Karpas-422 (cell line): ENCODE data around the gene ZNF22. TPM values are rescaled to one million over a fixed set of nuclear protein-coding genes. Genes with fewer than 3 reads are reported as not detected.
A peak's percentile ranks its signal among the peaks of the same experiment; 100 is the strongest.

Source experiments
- DNase-seq: peaks from one replicate; pipeline ENCODE4 v3.0.0-alpha.2; 2015
- H2AFZ ChIP-seq: fragments of 200-600 bp; sonication (generic); 2 replicates; pipeline ENCODE4 v1.6.1; 2014; ENCODE audit warnings: antibody characterized with exemption, low read length, mixed read lengths
- H3K27ac ChIP-seq: fragments of 200-600 bp; sonication (generic); 2 replicates; pipeline ENCODE4 v1.5.1; 2014; ENCODE audit warnings: mild to moderate bottlenecking, low read length, moderate library complexity
- H3K27me3 ChIP-seq: fragments of 200-600 bp; sonication (generic); 2 replicates; pipeline ENCODE4 v1.6.1; 2014; ENCODE audit warnings: low read length, mixed read lengths
- H3K36me3 ChIP-seq: fragments of 200-600 bp; sonication (generic); 2 replicates; pipeline ENCODE4 v1.6.1; 2014; ENCODE audit warnings: low read length, mixed read lengths; ENCODE audit not compliant: insufficient read depth
- H3K4me1 ChIP-seq: fragments of 200-600 bp; sonication (generic); 2 replicates; pipeline ENCODE4 v1.6.1; 2014; ENCODE audit warnings: mild to moderate bottlenecking, low read length, mixed read lengths
- H3K4me2 ChIP-seq: fragments of 200-600 bp; sonication (generic); 2 replicates; pipeline ENCODE4 v1.6.1; 2014; ENCODE audit warnings: low read length, low read depth, mild to moderate bottlenecking; ENCODE audit not compliant: poor library complexity, severe bottlenecking
- H3K4me3 ChIP-seq: fragments of 200-600 bp; sonication (generic); 2 replicates; pipeline ENCODE4 v1.5.1; 2014; ENCODE audit warnings: mild to moderate bottlenecking, antibody characterized with exemption, low read length, mixed read lengths
- H3K79me2 ChIP-seq: fragments of 200-600 bp; sonication (generic); 2 replicates; pipeline ENCODE4 v1.6.1; 2014; ENCODE audit warnings: mild to moderate bottlenecking, low read length, mixed read lengths
- H3K9ac ChIP-seq: fragments of 200-600 bp; sonication (generic); 2 replicates; pipeline ENCODE4 v1.6.0; 2014; ENCODE audit warnings: low read length
- H3K9me2 ChIP-seq: fragments of 200-600 bp; sonication (generic), shearing (Covaris generic); replicated peaks from 2 replicates; pipeline ENCODE4 v1.6.0; 2014; ENCODE audit warnings: mild to moderate bottlenecking, low read length, moderate library complexity; ENCODE audit not compliant: insufficient read depth
- H3K9me3 ChIP-seq: fragments of 300-700, 200-600 bp; sonication (generic); 2 replicates; pipeline ENCODE4 v1.6.1; 2014; ENCODE audit warnings: low read length, mixed read lengths
- H4K20me1 ChIP-seq: fragments of 200-600 bp; sonication (generic); 2 replicates; pipeline ENCODE4 v1.6.1; 2014; ENCODE audit warnings: mild to moderate bottlenecking, antibody characterized with exemption, low read length, low read depth; ENCODE audit not compliant: insufficient read depth
- total RNA-seq: library from RNA; depleted of rRNA; stranded (reverse); fragments of >200 nt; shearing (Covaris generic); gene quantifications from 2 replicates; pipeline ENCODE4 v1.2.3, GENCODE V29; 2014; ENCODE audit warnings: low replicate concordance; rRNA removed

ZNF22 gene
- total RNA-seq: 34.9 and 53.2 TPM in 2 replicates

GRCh38 chr10:45000752-45001380 lies at the start of gene ZNF22:
ZNF22 (plus strand) TSS chr10:45000923; CDS start chr10:45003369, 2,446 bp downstream.
- Histone ChIP-seq H3K4me1 (peaks cover 19% of the 10 kb centered on the region), H2AFZ (peak within 1 kb of the TSS; percentile 85), H3K4me2 (peak within 1 kb of the TSS; percentile 97), H3K27me3 (no peaks in the 10 kb centered on the region), H3K9ac (peak within 1 kb of the TSS; percentile 77), H3K9me2 (no peaks in the 10 kb centered on the region; the same call in 1 of the 2 replicates), H4K20me1 (peaks cover 39% of the 10 kb centered on the region), H3K9me3 (no peaks in the 10 kb centered on the region), H3K27ac (peak within 1 kb of the TSS; percentile 21; the same call in 1 of the 2 replicates), H3K79me2 (peaks cover 29% of the 10 kb centered on the region), H3K4me3 (peak within 1 kb of the TSS; percentile 84), H3K36me3 (peaks cover 32% of the 10 kb centered on the region)
- peak; percentile 90 for DNase-seq

GRCh38 chr10:44951576-44952226 lies 49.0 kb upstream of the ZNF22 start:
- Histone ChIP-seq H3K9me2 (no peaks in the 10 kb centered on the region), H4K20me1 (no peaks in the 10 kb centered on the region), H3K4me2 (no peak overlapping the region), H3K27me3 (no peaks in the 10 kb centered on the region), H3K27ac (no peak overlapping the region), H3K36me3 (peaks cover 3% of the 10 kb centered on the region; the same call in 1 of the 2 replicates), H3K4me1 (peaks cover 43% of the 10 kb centered on the region), H2AFZ (no peak overlapping the region), H3K9ac (no peak overlapping the region), H3K4me3 (no peak overlapping the region), H3K9me3 (no peaks in the 10 kb centered on the region), H3K79me2 (no peaks in the 10 kb centered on the region)
- no peak for DNase-seq

- Histone ChIP-seq H3K4me2 (no peak overlapping the region), H3K9me2 (no peaks in the 10 kb centered on the region), H3K27ac (no peak overlapping the region), H3K79me2 (no peaks in the 10 kb centered on the region), H3K9me3 (no peaks in the 10 kb centered on the region), H4K20me1 (peaks cover 4% of the 10 kb centered on the region; the same call in 1 of the 2 replicates), H3K4me3 (no peak overlapping the region), H3K36me3 (peaks cover 3% of the 10 kb centered on the region; the same call in 1 of the 2 replicates), H3K4me1 (peaks cover 32% of the 10 kb centered on the region), H3K27me3 (no peaks in the 10 kb centered on the region; the same call in 1 of the 2 replicates), H2AFZ (no peak overlapping the region), H3K9ac (no peak overlapping the region)
- DNase-seq: peak; percentile 33
Measured at GRCh38 chr10:44952779-44953231, 47.9 kb upstream of the ZNF22 start.

- no peaks in the 10 kb centered on the region for H3K9me3 ChIP-seq
- DNase-seq: no peak
- no peak overlapping the region for H3K9ac ChIP-seq
- no peak overlapping the region for H3K4me3 ChIP-seq
- H4K20me1 ChIP-seq: peaks cover 4% of the 10 kb centered on the region; the same call in 1 of the 2 replicates
- H3K9me2 ChIP-seq: no peaks in the 10 kb centered on the region
- peaks cover 32% of the 10 kb centered on the region for H3K4me1 ChIP-seq
- H3K27ac ChIP-seq: no peak overlapping the region
- H3K27me3 ChIP-seq: no peaks in the 10 kb centered on the region; the same call in 1 of the 2 replicates
- peaks cover 3% of the 10 kb centered on the region; the same call in 1 of the 2 replicates for H3K36me3 ChIP-seq
- H2AFZ ChIP-seq: no peak overlapping the region
- peaks cover 4% of the 10 kb centered on the region; the same call in 1 of the 2 replicates for H3K79me2 ChIP-seq
- H3K4me2 ChIP-seq: no peak overlapping the region
Measured at GRCh38 chr10:44954042-44954441, 46.7 kb upstream of the ZNF22 start.

GRCh38 chr10:44954962-44955361 lies 45.8 kb upstream of the ZNF22 start:
- H3K9ac ChIP-seq: no peak overlapping the region
- H3K79me2 ChIP-seq: peaks cover 4% of the 10 kb centered on the region; the same call in 1 of the 2 replicates
- H3K36me3 ChIP-seq: peaks cover 3% of the 10 kb centered on the region; the same call in 1 of the 2 replicates
- H3K9me2 ChIP-seq: no peaks in the 10 kb centered on the region
- H4K20me1 ChIP-seq: peaks cover 4% of the 10 kb centered on the region; the same call in 1 of the 2 replicates
- no peak overlapping the region for H3K4me3 ChIP-seq
- H3K4me2 ChIP-seq: no peak overlapping the region
- H3K4me1 ChIP-seq: peaks cover 26% of the 10 kb centered on the region
- no peak for DNase-seq
- H3K9me3 ChIP-seq: no peaks in the 10 kb centered on the region
- H3K27me3 ChIP-seq: no peaks in the 10 kb centered on the region; the same call in 1 of the 2 replicates
- no peak overlapping the region for H2AFZ ChIP-seq
- H3K27ac ChIP-seq: no peak overlapping the region

GRCh38 chr10:44955413-44956070 lies 45.2 kb upstream of the ZNF22 start:
- Histone ChIP-seq H2AFZ (no peak overlapping the region), H3K9me3 (no peaks in the 10 kb centered on the region), H3K9ac (no peak overlapping the region), H3K4me3 (no peak overlapping the region), H3K79me2 (peaks cover 4% of the 10 kb centered on the region; the same call in 1 of the 2 replicates), H3K9me2 (no peaks in the 10 kb centered on the region), H4K20me1 (peaks cover 4% of the 10 kb centered on the region; the same call in 1 of the 2 replicates), H3K36me3 (peaks cover 3% of the 10 kb centered on the region; the same call in 1 of the 2 replicates), H3K4me1 (peaks cover 24% of the 10 kb centered on the region), H3K27ac (no peak overlapping the region), H3K27me3 (no peaks in the 10 kb centered on the region; the same call in 1 of the 2 replicates), H3K4me2 (no peak overlapping the region)
- DNase-seq: no peak

GRCh38 chr10:44956226-44956625 lies 44.5 kb upstream of the ZNF22 start:
- H3K27ac ChIP-seq: no peak overlapping the region
- peaks cover 25% of the 10 kb centered on the region for H3K4me1 ChIP-seq
- peaks cover 4% of the 10 kb centered on the region; the same call in 1 of the 2 replicates for H4K20me1 ChIP-seq
- H2AFZ ChIP-seq: no peak overlapping the region
- no peak overlapping the region for H3K9ac ChIP-seq
- no peaks in the 10 kb centered on the region for H3K9me2 ChIP-seq
- peaks cover 3% of the 10 kb centered on the region; the same call in 1 of the 2 replicates for H3K36me3 ChIP-seq
- no peak for DNase-seq
- peaks cover 4% of the 10 kb centered on the region; the same call in 1 of the 2 replicates for H3K79me2 ChIP-seq
- H3K4me3 ChIP-seq: no peak overlapping the region
- H3K9me3 ChIP-seq: no peaks in the 10 kb centered on the region
- H3K4me2 ChIP-seq: no peak overlapping the region
- no peaks in the 10 kb centered on the region; the same call in 1 of the 2 replicates for H3K27me3 ChIP-seq
